GM12865 (cell line): ENCODE results near the gene ALOX12B.
"Not testable (repeated sequence)": the region's sequence is repeated elsewhere in the genome, so short reads cannot be mapped to it uniquely, and the experiment has no call there.

ENCODE experiments used
- DNase-seq: peaks from one replicate; pipeline ENCODE4 v3.0.0; 2010; ENCODE audit warnings: low read depth
- H3K4me3 ChIP-seq: 2 replicates; pipeline ENCODE4 v1.5.1; 2011; ENCODE audit warnings: mild to moderate bottlenecking, low read depth, low read length, control low read depth
- CTCF ChIP-seq: IDR thresholded peaks from 2 replicates; pipeline ENCODE4 v1.5.1; 2011; ENCODE audit warnings: low read length, control low read depth, low read depth, inconsistent platforms; ENCODE audit not compliant: insufficient read depth; ENCODE audit errors: missing control alignments

Gene ALOX12B

GRCh38 chr17:8108972-8109660, 21.6 kb upstream of the ALOX12B start:
- H3K4me3 ChIP-seq: no peak overlapping the region
- no peak for DNase-seq
- TF ChIP-seq CTCF: no peak

- DNase-seq, H3K4me3 ChIP-seq: not testable (repeated sequence)
Observed at GRCh38 chr17:8106980-8107379, 19.5 kb upstream of the ALOX12B start.

- no peak overlapping the region for H3K4me3 ChIP-seq
- no peak for TF ChIP-seq CTCF
- DNase-seq: peak; percentile 34
Observed at GRCh38 chr17:8105957-8106398, 18.5 kb upstream of the ALOX12B start.

- no peak for DNase-seq
- no peak overlapping the region for H3K4me3 ChIP-seq
- TF ChIP-seq CTCF: no peak
Observed at GRCh38 chr17:8104911-8105310, 17.4 kb upstream of the ALOX12B start.

- DNase-seq: no peak
- no peak overlapping the region for H3K4me3 ChIP-seq
- TF ChIP-seq CTCF: no peak
Observed at GRCh38 chr17:8103549-8103948, 16.0 kb upstream of the ALOX12B start.

- no peak for DNase-seq
- TF ChIP-seq CTCF: no peak
- no peak overlapping the region for H3K4me3 ChIP-seq
Observed at GRCh38 chr17:8101721-8102120, 14.2 kb upstream of the ALOX12B start.

GRCh38 chr17:8100763-8101162, 13.2 kb upstream of the ALOX12B start:
- TF ChIP-seq CTCF: no peak
- no peak overlapping the region for H3K4me3 ChIP-seq
- no peak for DNase-seq
